A549 (cell line): ENCODE measurements around the gene SH3BGRL2. TPM values are rescaled to one million over a fixed set of nuclear protein-coding genes. Genes with fewer than 3 reads are reported as not detected.

Experiments used
- ATAC-seq, 2 experiments: fragments of 200-7000 bp in 1 of 2; fragments of >200 bp in 1 of 2; cut with Nextera tagmentation in 1 of 2; cut with Tn5 transposase in 1 of 2; 3 replicates each; pipeline versions ENCODE4 v1.8.0 to v1.9.1; 2018 to 2020; ENCODE audit warnings: mild to moderate bottlenecking in 1 of 2, moderate library complexity in 1 of 2
- CTCF ChIA-PET: fragments of 300-600 bp; sonication (Branson Sonifier 250); formaldehyde crosslinking; extraction: SDS; loops from one replicate; lab custom pipeline; 2021; ENCODE audit warnings: antibody characterized with exemption, inconsistent platforms; lab: Yijun Ruan, JAX
- POLR2A ChIA-PET: fragments of 350-600 bp; formaldehyde crosslinking; extraction: SDS; loops from one replicate; lab custom pipeline; 2021; ENCODE audit warnings: antibody characterized with exemption, inconsistent platforms; lab: Yijun Ruan, JAX
- DNase-seq, 2 experiments: peaks; one replicate each; pipeline versions ENCODE4 v3.0.0 to v3.0.0-alpha.2; 2011 to 2016; ENCODE audit warnings: low read depth in 1 of 2, low spot score in 1 of 2
- FAIRE-seq: peaks from 2 replicates; lab custom pipeline; 2011; peaks lifted over from hg19 to GRCh38; lab: Jason Lieb, UNC
- H3K27ac ChIP-seq, 2 experiments: fragments of >200 bp; sonication (Bioruptor Twin); formaldehyde crosslinking; 3 replicates each; pipeline ENCODE4 v1.5.1; 2016 to 2017
- H3K4me1 ChIP-seq: fragments of >200 bp; sonication (Bioruptor Twin); formaldehyde crosslinking; 3 replicates; pipeline ENCODE4 v1.6.1; 2016
- H3K4me2 ChIP-seq: fragments of >200 bp; sonication (Bioruptor Twin); formaldehyde crosslinking; 3 replicates; pipeline ENCODE4 v1.6.1; 2016
- H3K4me3 ChIP-seq: fragments of >200 bp; sonication (Bioruptor Twin); formaldehyde crosslinking; 3 replicates; pipeline ENCODE4 v1.5.1; 2016
- H3K9me3 ChIP-seq: fragments of >200 bp; sonication (Bioruptor Twin); formaldehyde crosslinking; 3 replicates; pipeline ENCODE4 v1.6.1; 2016
- BHLHE40 ChIP-seq: IDR thresholded peaks from 2 replicates; pipeline ENCODE4 v1.6.1; 2012; ENCODE audit warnings: low read depth, low read length, inconsistent platforms
- CBX8 ChIP-seq: fragments of 200-600 bp; sonication (generic); IDR thresholded peaks from 2 replicates; pipeline ENCODE4 v1.6.1; 2016
- CEBPB ChIP-seq, 2 experiments: fragments of >200 bp in 1 of 2; sonication (Bioruptor Twin) in 1 of 2; formaldehyde crosslinking in 1 of 2; IDR thresholded peaks; 2 replicates each; pipeline ENCODE4 v1.6.1; 2012 to 2016
- CHD4 ChIP-seq: fragments of 200-600 bp; sonication (generic); IDR thresholded peaks from 2 replicates; pipeline ENCODE4 v1.6.1; 2016; ENCODE audit warnings: antibody characterized with exemption, mild to moderate bottlenecking, borderline replicate concordance
- FOSL2 ChIP-seq, 2 experiments: fragments of 450-650 bp in 1 of 2; fragments of >200 bp in 1 of 2; sonication (Bioruptor Twin) in 1 of 2; formaldehyde crosslinking; IDR thresholded peaks; 2 replicates each; pipeline versions ENCODE4 v1.5.0 to v1.6.1; 2016 to 2020; ENCODE audit warnings: mild to moderate bottlenecking in 1 of 2, moderate library complexity in 1 of 2
- HDAC2 ChIP-seq: fragments of 200-600 bp; sonication (generic); IDR thresholded peaks from 2 replicates; pipeline ENCODE4 v1.6.1; 2016
- KDM5A ChIP-seq: fragments of 200-600 bp; sonication (generic); IDR thresholded peaks from 2 replicates; pipeline ENCODE4 v1.6.1; 2016; ENCODE audit warnings: antibody characterized with exemption, mild to moderate bottlenecking
- MAFK ChIP-seq: fragments of 450-650 bp; IDR thresholded peaks from 2 replicates; pipeline ENCODE4 v1.6.1; 2014; ENCODE audit not compliant: partially characterized antibody
- MYC ChIP-seq: IDR thresholded peaks from 2 replicates; pipeline ENCODE4 v1.6.1; 2012; ENCODE audit warnings: mild to moderate bottlenecking, inconsistent platforms, low read length, improper control_type of control experiment, borderline replicate concordance
- NPAS2 ChIP-seq: fragments of 250-450 bp; sonication (Bioruptor Pico); IDR thresholded peaks from 2 replicates; pipeline ENCODE4 v1.8.0; 2022; ENCODE audit warnings: mild to moderate bottlenecking, moderate library complexity, borderline replicate concordance
- POLR2A ChIP-seq: IDR thresholded peaks from 2 replicates; pipeline ENCODE4 v1.6.1; 2012; ENCODE audit warnings: mild to moderate bottlenecking, low read length
- RNF2 ChIP-seq: fragments of 200-600 bp; sonication (generic); IDR thresholded peaks from 2 replicates; pipeline ENCODE4 v1.6.1; 2016; ENCODE audit warnings: low read depth, mild to moderate bottlenecking, antibody characterized with exemption, moderate library complexity, borderline replicate concordance
- ZSCAN20 ChIP-seq: fragments of 250-450 bp; sonication (Bioruptor Pico); IDR thresholded peaks from 2 replicates; pipeline ENCODE4 v1.8.0; 2022; ENCODE audit warnings: mild to moderate bottlenecking, moderate library complexity
- WGBS: methylation state at CpG from one replicate; pipeline ENCODE4 v1.1.6; 2017; ENCODE audit errors: missing lambda C conversion rate; 5-methylcytosine and 5-hydroxymethylcytosine counted together
- polyA plus RNA-seq, 4 experiments: library from polyadenylated mRNA; depleted of rRNA in 3 of 4; stranded (reverse); fragments of >200 nt; fragmentation: RNase III in 1 of 4; extraction: RNeasy Plus Mini Kit Qiagen cat#74134 plus additional on column Dnase treatment in 1 of 4; gene quantifications; 2 replicates in 3 of 4; 3 replicates in 1 of 4; pipeline ENCODE4 v1.2.3, GENCODE V29; 2011 to 2017
- TF ChIP-seq, protein P1 (sequence below): fragments of 200-600 bp; sonication (generic); IDR thresholded peaks from 2 replicates; pipeline ENCODE4 v1.6.1; 2016; ENCODE audit warnings: antibody characterized with exemption, mild to moderate bottlenecking, moderate library complexity
- TF ChIP-seq, protein P2 (sequence below): fragments of 250-450 bp; sonication (Bioruptor Pico); IDR thresholded peaks from 2 replicates; pipeline ENCODE4 v1.5.0; 2021; ENCODE audit warnings: mild to moderate bottlenecking, moderate library complexity, borderline replicate concordance
- TF ChIP-seq, protein P3 (sequence below): fragments of 150-350 bp; IDR thresholded peaks from 2 replicates; pipeline ENCODE4 v1.6.1; 2014; ENCODE audit warnings: low read depth, mild to moderate bottlenecking, low read length
- TF ChIP-seq, protein P4 (sequence below): fragments of 250-450 bp; sonication (Bioruptor Pico); IDR thresholded peaks from 2 replicates; pipeline ENCODE4 v1.5.0; 2020; ENCODE audit warnings: low read depth, mild to moderate bottlenecking, moderate library complexity
- TF ChIP-seq, protein P5 (sequence below): fragments of >200 bp; sonication (Bioruptor Twin); formaldehyde crosslinking; IDR thresholded peaks from 3 replicates; pipeline ENCODE4 v1.6.1; 2016

The SH3BGRL2 gene
- polyA plus RNA-seq, 2 of the 4 experiments (the other 2 are of a cell fraction): 0.48 to 1.9 TPM

DNA sequence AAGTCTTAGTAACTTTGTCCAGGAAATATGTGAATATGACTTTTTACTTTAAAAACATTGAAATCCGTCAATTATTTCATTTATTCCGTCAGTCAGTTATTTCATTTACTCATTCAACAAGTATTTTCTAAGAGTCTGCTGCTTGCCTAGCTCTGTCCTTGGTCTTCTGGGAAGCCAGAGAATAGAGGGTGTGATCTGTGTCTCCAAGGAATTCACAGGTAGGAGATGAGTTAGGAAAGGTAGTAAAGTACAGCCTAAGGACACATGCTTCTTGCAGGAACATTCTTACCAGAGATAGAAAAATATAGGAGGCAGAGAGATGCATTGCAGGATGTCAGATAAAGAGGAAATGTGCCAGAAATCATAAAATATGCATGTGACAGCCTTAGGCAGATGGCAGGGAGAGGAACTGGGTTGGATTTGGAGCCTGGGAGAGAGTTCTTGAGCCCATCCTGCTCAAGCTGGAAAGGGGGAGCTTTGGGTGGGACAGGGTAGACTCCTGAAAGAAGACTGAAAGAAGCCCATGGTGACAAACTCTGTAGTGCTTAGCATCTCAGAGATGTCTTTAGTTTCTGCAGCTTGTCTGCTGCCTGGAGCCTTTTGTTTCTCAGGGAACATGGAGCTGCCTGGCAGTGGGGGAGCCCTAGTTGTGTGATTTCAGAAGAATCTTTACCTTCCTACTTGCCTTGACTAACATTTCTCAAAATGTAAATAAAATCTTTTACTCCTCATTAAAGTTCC lies 3.5 kb downstream of the SH3BGRL2 start:
- POLR2A ChIA-PET: no interaction called here
- Histone ChIP-seq H3K4me2 (no peak overlapping the region), H3K4me1 (no peaks in the 10 kb centered on the region), H3K9me3 (no peaks in the 10 kb centered on the region), H3K27ac (no peak overlapping the region), H3K4me3 (no peak overlapping the region)
- CTCF ChIA-PET: interaction anchor here (1.1 kb wide), 1 partner anchor 41 kb away, joined by 3 read pairs; no protein-coding TSS in a partner anchor
- DNase-seq (no peak), FAIRE-seq (no peak), ATAC-seq (no peak)
- WGBS: 71% methylated on average over 2 of the region's 2 CpGs
- TF ChIP-seq, protein P1, sequence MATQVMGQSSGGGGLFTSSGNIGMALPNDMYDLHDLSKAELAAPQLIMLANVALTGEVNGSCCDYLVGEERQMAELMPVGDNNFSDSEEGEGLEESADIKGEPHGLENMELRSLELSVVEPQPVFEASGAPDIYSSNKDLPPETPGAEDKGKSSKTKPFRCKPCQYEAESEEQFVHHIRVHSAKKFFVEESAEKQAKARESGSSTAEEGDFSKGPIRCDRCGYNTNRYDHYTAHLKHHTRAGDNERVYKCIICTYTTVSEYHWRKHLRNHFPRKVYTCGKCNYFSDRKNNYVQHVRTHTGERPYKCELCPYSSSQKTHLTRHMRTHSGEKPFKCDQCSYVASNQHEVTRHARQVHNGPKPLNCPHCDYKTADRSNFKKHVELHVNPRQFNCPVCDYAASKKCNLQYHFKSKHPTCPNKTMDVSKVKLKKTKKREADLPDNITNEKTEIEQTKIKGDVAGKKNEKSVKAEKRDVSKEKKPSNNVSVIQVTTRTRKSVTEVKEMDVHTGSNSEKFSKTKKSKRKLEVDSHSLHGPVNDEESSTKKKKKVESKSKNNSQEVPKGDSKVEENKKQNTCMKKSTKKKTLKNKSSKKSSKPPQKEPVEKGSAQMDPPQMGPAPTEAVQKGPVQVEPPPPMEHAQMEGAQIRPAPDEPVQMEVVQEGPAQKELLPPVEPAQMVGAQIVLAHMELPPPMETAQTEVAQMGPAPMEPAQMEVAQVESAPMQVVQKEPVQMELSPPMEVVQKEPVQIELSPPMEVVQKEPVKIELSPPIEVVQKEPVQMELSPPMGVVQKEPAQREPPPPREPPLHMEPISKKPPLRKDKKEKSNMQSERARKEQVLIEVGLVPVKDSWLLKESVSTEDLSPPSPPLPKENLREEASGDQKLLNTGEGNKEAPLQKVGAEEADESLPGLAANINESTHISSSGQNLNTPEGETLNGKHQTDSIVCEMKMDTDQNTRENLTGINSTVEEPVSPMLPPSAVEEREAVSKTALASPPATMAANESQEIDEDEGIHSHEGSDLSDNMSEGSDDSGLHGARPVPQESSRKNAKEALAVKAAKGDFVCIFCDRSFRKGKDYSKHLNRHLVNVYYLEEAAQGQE: no peak
- TF ChIP-seq MYC (no peak), FOSL2 (IDR thresholded peaks at IDR 0.05) (no peak), FOSL2 (CRISPR knock-in tag; IDR thresholded peaks at IDR 0.05) (no peak), ZSCAN20 (CRISPR knock-in tag) (no peak)

DNA sequence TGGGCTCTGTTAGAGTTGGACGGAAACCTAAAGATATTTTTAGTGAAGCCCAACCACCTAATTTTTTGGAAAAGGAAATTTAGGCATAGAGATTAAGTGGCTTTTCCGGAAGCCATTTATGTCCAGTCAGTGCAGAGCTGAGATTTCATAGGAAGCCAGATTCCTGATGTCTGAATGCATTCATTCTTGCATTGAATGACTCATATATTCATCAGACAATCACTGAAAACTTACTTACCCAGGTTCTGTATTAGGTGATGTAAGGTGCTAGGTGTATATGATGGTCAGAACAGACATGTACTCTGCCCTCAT lies 4.1 kb downstream of the SH3BGRL2 start:
- Histone ChIP-seq H3K4me3 (no peak overlapping the region), H3K27ac (no peak overlapping the region), H3K4me1 (no peaks in the 10 kb centered on the region), H3K4me2 (no peak overlapping the region), H3K9me3 (no peaks in the 10 kb centered on the region)
- no peak for TF ChIP-seq ZSCAN20 (CRISPR knock-in tag)
- TF ChIP-seq, protein P2, sequence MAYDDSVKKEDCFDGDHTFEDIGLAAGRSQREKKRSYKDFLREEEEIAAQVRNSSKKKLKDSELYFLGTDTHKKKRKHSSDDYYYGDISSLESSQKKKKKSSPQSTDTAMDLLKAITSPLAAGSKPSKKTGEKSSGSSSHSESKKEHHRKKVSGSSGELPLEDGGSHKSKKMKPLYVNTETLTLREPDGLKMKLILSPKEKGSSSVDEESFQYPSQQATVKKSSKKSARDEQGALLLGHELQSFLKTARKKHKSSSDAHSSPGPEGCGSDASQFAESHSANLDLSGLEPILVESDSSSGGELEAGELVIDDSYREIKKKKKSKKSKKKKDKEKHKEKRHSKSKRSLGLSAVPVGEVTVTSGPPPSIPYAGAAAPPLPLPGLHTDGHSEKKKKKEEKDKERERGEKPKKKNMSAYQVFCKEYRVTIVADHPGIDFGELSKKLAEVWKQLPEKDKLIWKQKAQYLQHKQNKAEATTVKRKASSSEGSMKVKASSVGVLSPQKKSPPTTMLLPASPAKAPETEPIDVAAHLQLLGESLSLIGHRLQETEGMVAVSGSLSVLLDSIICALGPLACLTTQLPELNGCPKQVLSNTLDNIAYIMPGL (CRISPR knock-in tag): no peak
- no peak for TF ChIP-seq BHLHE40
- TF ChIP-seq MAFK: no peak
- TF ChIP-seq, protein P3, sequence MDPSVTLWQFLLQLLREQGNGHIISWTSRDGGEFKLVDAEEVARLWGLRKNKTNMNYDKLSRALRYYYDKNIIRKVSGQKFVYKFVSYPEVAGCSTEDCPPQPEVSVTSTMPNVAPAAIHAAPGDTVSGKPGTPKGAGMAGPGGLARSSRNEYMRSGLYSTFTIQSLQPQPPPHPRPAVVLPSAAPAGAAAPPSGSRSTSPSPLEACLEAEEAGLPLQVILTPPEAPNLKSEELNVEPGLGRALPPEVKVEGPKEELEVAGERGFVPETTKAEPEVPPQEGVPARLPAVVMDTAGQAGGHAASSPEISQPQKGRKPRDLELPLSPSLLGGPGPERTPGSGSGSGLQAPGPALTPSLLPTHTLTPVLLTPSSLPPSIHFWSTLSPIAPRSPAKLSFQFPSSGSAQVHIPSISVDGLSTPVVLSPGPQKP: no peak
- TF ChIP-seq CEBPB (IDR thresholded peaks at IDR 0.05): no peak
- ChIA-PET POLR2A (no interaction called here), CTCF (interaction anchor here (1.1 kb wide), 1 partner anchor 41 kb away, joined by 3 read pairs; no protein-coding TSS in a partner anchor)
- ATAC-seq: no peak
- WGBS: 70% methylated on average over 2 of the region's 2 CpGs
- no peak for FAIRE-seq
- DNase-seq: no peak

DNA sequence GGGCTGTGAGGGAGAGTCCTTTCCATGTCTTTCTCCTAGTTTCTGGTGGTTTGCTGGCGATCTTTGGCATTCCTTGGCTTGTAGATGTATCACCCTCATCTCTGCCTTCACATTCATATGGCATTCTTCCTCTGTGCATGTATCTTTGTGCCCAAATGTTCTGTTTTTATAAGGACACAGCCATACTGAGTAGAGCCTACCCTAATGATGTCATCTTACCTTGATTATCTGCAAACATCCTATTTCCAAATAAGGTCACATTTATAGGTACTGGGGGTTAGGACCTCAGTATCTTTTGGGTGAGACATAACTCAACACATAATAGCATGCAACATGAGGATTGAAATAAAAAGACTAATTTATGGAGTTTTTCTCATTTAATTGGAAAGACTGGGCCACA lies 5.5 kb downstream of the SH3BGRL2 start:
- CTCF ChIA-PET: no interaction called here
- FAIRE-seq: no peak
- POLR2A ChIA-PET: no interaction called here
- TF ChIP-seq RNF2: no peak
- TF ChIP-seq POLR2A: no peak
- TF ChIP-seq BHLHE40: no peak
- no peak for TF ChIP-seq CHD4
- no peak for TF ChIP-seq HDAC2
- TF ChIP-seq CBX8: no peak
- TF ChIP-seq, protein P4, sequence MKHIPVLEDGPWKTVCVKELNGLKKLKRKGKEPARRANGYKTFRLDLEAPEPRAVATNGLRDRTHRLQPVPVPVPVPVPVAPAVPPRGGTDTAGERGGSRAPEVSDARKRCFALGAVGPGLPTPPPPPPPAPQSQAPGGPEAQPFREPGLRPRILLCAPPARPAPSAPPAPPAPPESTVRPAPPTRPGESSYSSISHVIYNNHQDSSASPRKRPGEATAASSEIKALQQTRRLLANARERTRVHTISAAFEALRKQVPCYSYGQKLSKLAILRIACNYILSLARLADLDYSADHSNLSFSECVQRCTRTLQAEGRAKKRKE (CRISPR knock-in tag): no peak
- TF ChIP-seq, protein P3: no peak
- TF ChIP-seq, protein P5, sequence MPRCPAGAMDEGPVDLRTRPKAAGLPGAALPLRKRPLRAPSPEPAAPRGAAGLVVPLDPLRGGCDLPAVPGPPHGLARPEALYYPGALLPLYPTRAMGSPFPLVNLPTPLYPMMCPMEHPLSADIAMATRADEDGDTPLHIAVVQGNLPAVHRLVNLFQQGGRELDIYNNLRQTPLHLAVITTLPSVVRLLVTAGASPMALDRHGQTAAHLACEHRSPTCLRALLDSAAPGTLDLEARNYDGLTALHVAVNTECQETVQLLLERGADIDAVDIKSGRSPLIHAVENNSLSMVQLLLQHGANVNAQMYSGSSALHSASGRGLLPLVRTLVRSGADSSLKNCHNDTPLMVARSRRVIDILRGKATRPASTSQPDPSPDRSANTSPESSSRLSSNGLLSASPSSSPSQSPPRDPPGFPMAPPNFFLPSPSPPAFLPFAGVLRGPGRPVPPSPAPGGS: no peak
- no peak for TF ChIP-seq NPAS2
- TF ChIP-seq, protein P2 (CRISPR knock-in tag): no peak
- TF ChIP-seq KDM5A: no peak

More for the DNA sequence above, 5.5 kb downstream of the SH3BGRL2 start:
- DNase-seq (no peak), ATAC-seq (no peak)
- H3K9me3 ChIP-seq: no peaks in the 10 kb centered on the region
- no peak overlapping the region for H3K4me2 ChIP-seq
- no peaks in the 10 kb centered on the region for H3K4me1 ChIP-seq
- WGBS: 65% methylated on average over 1 of the region's 1 CpG
- no peak overlapping the region for H3K27ac ChIP-seq
- no peak overlapping the region for H3K4me3 ChIP-seq
